NCI-H2196 (cell line): Measurements from ENCODE around the gene SLC6A8.
A peak's percentile ranks its signal among the peaks of the same experiment; 100 is the strongest.
"Not testable (repeated sequence)": the region's sequence is repeated elsewhere in the genome, so short reads cannot be mapped to it uniquely, and the experiment has no call there.

Experiments
- DNase-seq: peaks from one replicate; lab custom pipeline; 2025; ENCODE audit not compliant: unreplicated experiment; lab: John Stamatoyannopoulos, UW

Gene SLC6A8

DNA sequence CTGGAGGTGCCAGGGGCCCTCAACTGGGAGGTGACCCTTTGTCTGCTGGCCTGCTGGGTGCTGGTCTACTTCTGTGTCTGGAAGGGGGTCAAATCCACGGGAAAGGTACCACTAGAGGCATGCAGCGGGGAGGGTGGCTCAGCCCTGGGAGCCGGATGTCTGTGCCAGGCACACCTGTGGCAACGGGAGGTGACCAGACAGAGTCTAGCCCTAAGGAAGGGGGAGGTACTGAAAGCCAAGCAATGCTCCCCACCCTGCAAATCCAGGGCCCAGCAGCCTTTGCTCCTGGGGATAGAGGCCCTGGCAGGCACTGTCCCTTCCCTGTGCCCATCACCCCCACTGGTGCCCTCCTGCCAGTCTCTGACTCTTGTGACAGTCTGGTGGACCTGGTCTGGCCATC, 4.3 kb downstream of the SLC6A8 start:
- no peak for DNase-seq

DNA sequence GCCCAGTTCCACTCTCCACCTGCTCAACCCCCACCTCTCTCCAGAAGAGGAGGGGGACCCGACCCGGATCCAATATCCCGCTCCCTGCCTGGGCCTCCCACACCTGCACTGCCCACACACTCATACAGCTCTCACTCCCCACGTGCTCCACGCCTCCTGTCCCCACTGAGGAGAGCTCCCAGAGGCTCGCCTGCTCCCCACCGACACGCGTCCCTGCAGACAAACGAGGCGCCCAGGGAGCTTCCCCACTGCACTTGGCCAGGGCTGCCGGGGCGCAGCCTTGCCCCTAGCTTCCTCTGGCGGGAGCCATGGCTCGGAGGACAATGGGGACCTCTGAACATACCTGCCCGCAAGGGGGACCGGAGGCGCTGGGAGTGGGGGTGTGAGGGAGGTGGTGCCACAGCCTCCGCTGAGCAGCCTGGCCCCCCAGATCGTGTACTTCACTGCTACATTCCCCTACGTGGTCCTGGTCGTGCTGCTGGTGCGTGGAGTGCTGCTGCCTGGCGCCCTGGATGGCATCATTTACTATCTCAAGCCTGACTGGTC, 5.0 kb downstream of the SLC6A8 start:
- DNase-seq, result no peak

DNA sequence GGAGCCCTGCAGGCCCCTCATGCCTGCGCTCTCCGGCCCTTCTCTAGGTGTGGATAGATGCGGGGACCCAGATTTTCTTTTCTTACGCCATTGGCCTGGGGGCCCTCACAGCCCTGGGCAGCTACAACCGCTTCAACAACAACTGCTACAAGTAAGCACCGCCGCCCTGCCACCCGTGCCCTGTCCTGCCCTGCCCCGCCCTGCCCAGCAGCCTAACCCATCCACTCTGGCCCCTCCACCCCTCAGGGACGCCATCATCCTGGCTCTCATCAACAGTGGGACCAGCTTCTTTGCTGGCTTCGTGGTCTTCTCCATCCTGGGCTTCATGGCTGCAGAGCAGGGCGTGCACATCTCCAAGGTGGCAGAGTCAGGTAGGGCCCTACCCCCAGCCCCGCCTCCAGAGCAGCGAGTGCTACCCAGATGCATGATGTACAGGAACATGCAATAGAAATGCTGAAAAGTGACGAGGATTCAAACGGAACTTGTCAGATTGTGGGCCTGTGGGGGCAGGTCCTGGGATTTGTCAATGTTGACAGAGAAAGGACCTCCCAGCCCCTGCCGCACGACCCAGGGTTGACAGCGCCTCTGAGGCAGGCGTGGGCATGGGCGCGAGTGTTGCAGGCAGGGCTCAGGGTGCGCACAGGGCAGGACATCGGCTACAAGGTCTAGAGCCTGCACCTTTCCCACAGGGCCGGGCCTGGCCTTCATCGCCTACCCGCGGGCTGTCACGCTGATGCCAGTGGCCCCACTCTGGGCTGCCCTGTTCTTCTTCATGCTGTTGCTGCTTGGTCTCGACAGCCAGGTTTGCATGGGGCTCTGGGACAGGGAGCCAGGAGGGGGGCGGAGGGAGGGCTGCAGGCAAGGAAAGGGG, 5.7 kb downstream of the SLC6A8 start:
- no peak for DNase-seq

GRCh38 chrX:153694256-153694655, 6.5 kb downstream of the SLC6A8 start:
- DNase-seq, result not testable (repeated sequence)

DNA sequence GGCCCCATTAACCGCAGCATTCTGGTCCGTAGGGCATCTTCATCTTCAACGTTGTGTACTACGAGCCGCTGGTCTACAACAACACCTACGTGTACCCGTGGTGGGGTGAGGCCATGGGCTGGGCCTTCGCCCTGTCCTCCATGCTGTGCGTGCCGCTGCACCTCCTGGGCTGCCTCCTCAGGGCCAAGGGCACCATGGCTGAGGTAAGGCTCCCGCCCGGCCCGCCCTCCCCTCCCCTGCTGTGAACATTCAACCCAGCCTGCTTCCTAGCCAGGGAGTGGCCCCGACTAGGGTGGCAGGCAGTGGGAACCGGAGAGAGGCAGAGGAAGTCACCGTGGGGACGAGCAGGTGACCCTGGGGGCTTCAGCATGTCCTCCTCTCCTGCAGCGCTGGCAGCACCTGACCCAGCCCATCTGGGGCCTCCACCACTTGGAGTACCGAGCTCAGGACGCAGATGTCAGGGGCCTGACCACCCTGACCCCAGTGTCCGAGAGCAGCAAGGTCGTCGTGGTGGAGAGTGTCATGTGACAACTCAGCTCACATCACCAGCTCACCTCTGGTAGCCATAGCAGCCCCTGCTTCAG, 7.1 kb downstream of the SLC6A8 start:
- DNase-seq, result no peak

- no peak for DNase-seq
These were observed 8.4 kb downstream of the SLC6A8 start for GRCh38 chrX:153696100-153696499.

DNA sequence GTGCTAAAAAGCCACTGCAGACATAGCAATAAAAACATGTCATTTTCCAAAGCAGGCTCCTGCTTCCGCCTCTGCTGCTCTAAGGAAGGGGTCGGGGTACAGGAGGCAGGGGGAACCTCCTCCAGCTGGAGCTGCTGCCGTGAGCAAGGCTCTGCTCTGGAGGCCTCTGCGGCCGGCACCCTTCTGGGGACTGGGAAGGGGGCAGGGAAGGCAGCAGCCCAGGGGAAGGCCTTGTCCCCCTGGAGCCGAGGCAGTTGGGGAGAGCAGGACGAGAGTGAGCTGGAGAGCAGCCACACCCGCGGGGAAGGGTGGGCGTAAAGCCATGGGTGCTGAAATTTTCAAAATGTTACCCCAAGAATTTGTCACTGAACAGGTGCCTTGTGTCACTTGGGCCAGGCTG, 8.8 kb downstream of the SLC6A8 start:
- DNase-seq, result not testable (repeated sequence)

GRCh38 chrX:153696986-153697722, 9.4 kb downstream of the SLC6A8 start:
- DNase-seq, result not testable (repeated sequence)

DNA sequence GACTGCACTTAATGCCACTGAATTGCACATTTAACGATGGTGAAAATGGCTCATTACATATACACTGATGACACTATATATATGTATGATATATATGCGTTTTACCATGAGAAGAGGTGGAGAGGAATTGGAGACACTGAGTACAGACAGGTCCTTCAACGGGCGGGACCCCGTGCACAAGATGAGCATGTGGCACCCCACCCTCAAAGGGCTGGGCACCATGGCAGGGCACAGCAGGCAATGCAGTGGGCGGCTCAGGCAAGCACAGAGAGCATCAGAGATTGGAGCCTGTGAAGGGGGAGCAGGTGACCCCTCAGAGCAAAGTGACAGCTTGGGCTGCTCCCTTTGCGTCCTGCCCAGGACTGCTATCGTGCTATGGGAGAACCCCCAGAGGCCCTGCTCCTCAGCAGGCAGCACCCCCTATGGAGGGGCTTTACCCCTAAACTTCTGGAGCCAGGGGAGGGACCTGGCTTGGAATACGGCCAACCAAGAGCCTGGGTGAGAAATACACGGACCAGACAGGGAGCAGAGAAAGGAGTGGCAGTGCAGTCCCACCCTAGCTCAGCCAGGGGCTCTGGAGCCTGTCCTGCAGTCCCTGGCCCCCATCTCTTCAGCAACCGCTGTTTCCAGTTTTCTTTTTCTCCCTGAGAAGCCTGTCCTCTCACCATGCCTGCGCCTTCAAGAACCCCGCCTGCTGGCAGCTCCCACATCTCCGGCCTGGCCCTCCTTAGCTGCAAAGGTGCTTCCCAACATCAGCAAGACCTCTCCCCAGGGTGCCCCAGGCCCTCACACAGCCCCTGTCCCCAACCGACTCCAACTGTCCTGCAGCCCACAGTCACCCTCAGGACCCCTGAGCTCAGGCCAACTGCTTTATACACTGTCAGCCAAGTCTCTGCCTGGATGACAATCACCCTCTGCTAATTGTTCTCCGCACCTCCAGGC, 10.5 kb downstream of the SLC6A8 start:
- DNase-seq, result no peak

- DNase-seq, result not testable (repeated sequence)
These were observed 11.6 kb downstream of the SLC6A8 start for GRCh38 chrX:153699210-153699783.

- not testable (repeated sequence) for DNase-seq
These were observed 12.2 kb downstream of the SLC6A8 start for GRCh38 chrX:153699784-153700371.

- no peak for DNase-seq
These were observed 12.7 kb downstream of the SLC6A8 start for GRCh38 chrX:153700376-153700945.

GRCh38 chrX:153700967-153701366, 13.2 kb downstream of the SLC6A8 start:
- DNase-seq, result no peak

DNA sequence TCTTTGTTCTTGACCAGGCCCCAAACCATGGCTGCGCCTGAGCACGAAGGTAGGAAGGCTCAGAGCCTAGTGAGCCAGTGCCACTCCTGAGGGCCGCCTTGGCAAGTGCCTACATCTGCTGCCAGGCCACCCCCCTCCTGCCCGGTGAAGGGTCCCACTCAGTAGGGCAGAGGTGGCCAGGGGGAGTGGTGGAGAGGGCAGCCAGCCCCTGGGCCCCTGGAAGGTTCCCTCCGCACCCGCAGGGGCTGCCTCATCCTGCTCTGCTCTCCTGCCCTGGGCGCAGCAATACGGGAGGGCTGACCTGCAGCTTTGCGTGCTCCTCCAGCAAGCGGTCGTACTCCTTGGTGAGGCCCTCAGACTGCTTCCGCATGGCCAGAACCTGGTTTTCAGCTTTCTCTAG, 14.0 kb downstream of the SLC6A8 start:
- DNase-seq, result no peak

- DNase-seq, result no peak
These were observed 14.8 kb downstream of the SLC6A8 start for GRCh38 chrX:153702336-153703035.

GRCh38 chrX:153703036-153703370, 15.3 kb downstream of the SLC6A8 start:
- peak; percentile 37 for DNase-seq

DNA sequence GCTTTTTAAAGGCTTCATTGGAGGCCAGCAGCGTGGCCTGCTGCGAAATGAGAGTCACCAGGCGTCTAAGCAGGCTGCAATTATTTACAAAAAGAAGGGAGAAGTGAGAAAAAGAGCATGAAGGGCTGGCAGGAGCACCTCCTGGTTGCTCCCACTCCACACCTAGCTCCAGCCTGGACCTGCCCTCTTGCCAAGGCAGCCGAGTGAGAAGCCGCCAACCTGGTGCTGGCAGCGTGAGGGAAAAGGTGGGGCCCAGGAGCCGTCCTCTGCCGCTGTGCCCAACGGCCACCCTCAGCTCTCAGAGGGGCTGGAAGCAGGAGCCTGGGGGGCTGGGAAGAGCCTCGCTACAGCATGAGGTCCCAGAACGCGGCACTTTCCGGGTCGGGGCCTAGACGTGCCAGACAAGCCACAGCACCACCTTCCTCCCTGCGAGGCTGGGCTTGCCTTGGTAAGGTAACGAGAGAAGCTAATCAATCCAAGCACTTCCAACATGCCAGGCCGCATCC, 16.3 kb downstream of the SLC6A8 start:
- DNase-seq, result no peak

- not testable (repeated sequence) for DNase-seq
These were observed 17.1 kb downstream of the SLC6A8 start for GRCh38 chrX:153704631-153705402.
